IMR-90 (cell line): ENCODE measurements around the gene NEK8. TPM values are rescaled to one million over a fixed set of nuclear protein-coding genes. Genes with fewer than 3 reads are reported as not detected.

ENCODE experiments used
- ATAC-seq: fragments of 200-7000 bp; cut with Tn5 transposase; 2 replicates; pipeline ENCODE4 v1.9.1; 2020; ENCODE audit warnings: low read depth, mild to moderate bottlenecking, moderate library complexity
- BruUV-seq: library from RNA; stranded (reverse); fragments of 400-500 nt; replicated peaks from 2 replicates; lab custom pipeline; 2021; lab: Mats Ljungman, UMichigan
- CTCF ChIA-PET: fragments of 300-600 bp; formaldehyde crosslinking; extraction: SDS; loops from one replicate; lab custom pipeline; 2021; ENCODE audit warnings: antibody characterized with exemption; lab: Yijun Ruan, JAX
- POLR2A ChIA-PET: fragments of 300-600 bp; sonication (Branson Sonifier 250); formaldehyde crosslinking; loops from one replicate; lab custom pipeline; 2022; ENCODE audit warnings: antibody characterized with exemption; ENCODE audit not compliant: unreplicated experiment; lab: Charles Lee
- DNase-seq: peaks from one replicate; pipeline ENCODE4 v3.0.0; 2013
- H2AFZ ChIP-seq: replicated peaks from 2 replicates; pipeline ENCODE3; 2013; ENCODE audit warnings: low read length, mild to moderate bottlenecking; ENCODE audit not compliant: poor library complexity
- H2AK5ac ChIP-seq: 2 replicates; pipeline ENCODE4 v1.6.1; 2013; ENCODE audit warnings: low read depth, low read length, inconsistent platforms
- H2AK9ac ChIP-seq: replicated peaks from 2 replicates; pipeline ENCODE3; 2013; ENCODE audit warnings: mild to moderate bottlenecking, low read depth, low read length, moderate library complexity; ENCODE audit not compliant: poor library complexity
- H2BK120ac ChIP-seq: 2 replicates; pipeline ENCODE4 v1.6.1; 2013; ENCODE audit warnings: low read depth, low read length, inconsistent platforms
- H2BK15ac ChIP-seq: 3 replicates; pipeline ENCODE4 v1.6.1; 2013; ENCODE audit warnings: low read depth, low read length, inconsistent platforms
- H2BK20ac ChIP-seq: 2 replicates; pipeline ENCODE4 v1.6.1; 2013; ENCODE audit warnings: low read depth, mild to moderate bottlenecking, inconsistent platforms, low read length, moderate library complexity
- H2BK5ac ChIP-seq: 2 replicates; pipeline ENCODE4 v1.6.1; 2013; ENCODE audit warnings: mild to moderate bottlenecking, low read depth, low read length, inconsistent platforms; ENCODE audit not compliant: poor library complexity, severe bottlenecking
- H3K14ac ChIP-seq: replicated peaks from 2 replicates; pipeline ENCODE4 v1.6.1; 2013; ENCODE audit warnings: low read depth, low read length, inconsistent platforms
- H3K18ac ChIP-seq: 2 replicates; pipeline ENCODE4 v1.6.1; 2013; ENCODE audit warnings: low read depth, low read length, control low read depth
- H3K23ac ChIP-seq: 2 replicates; pipeline ENCODE4 v1.6.1; 2013; ENCODE audit warnings: low read depth, low read length, inconsistent platforms
- H3K27ac ChIP-seq: 2 replicates; pipeline ENCODE4 v1.5.1; 2013; ENCODE audit warnings: mild to moderate bottlenecking, control low read depth, low read length; ENCODE audit not compliant: insufficient read depth
- H3K27me3 ChIP-seq: 2 replicates; pipeline ENCODE4 v1.6.1; 2013; ENCODE audit warnings: low read length; ENCODE audit not compliant: control insufficient read depth, insufficient read depth
- H3K36me3 ChIP-seq: 2 replicates; pipeline ENCODE4 v1.6.1; 2013; ENCODE audit warnings: low read length, mixed read lengths; ENCODE audit not compliant: control insufficient read depth, insufficient read depth
- H3K4ac ChIP-seq: 2 replicates; pipeline ENCODE4 v1.6.1; 2013; ENCODE audit warnings: low read depth, low read length, inconsistent platforms
- H3K4me1 ChIP-seq: 2 replicates; pipeline ENCODE4 v1.6.1; 2013; ENCODE audit warnings: low read length, mixed read lengths; ENCODE audit not compliant: control insufficient read depth, insufficient read depth
- H3K4me2 ChIP-seq: 2 replicates; pipeline ENCODE4 v1.6.1; 2013; ENCODE audit warnings: low read depth, mild to moderate bottlenecking, control low read depth, low read length, moderate library complexity
- H3K4me3 ChIP-seq: 2 replicates; pipeline ENCODE4 v1.5.1; 2013; ENCODE audit warnings: low read depth, mild to moderate bottlenecking, control low read depth, low read length, moderate library complexity; ENCODE audit not compliant: insufficient read depth
- H3K56ac ChIP-seq: 2 replicates; pipeline ENCODE4 v1.6.1; 2013; ENCODE audit warnings: low read length, inconsistent platforms; ENCODE audit not compliant: insufficient read depth; ENCODE audit errors: extremely low read depth
- H3K79me1 ChIP-seq, 2 experiments: 2 replicates each; pipeline ENCODE4 v1.6.1; 2013; ENCODE audit warnings: low read length in 2 of 2, inconsistent platforms in 1 of 2, low read depth in 1 of 2
- H3K9ac ChIP-seq: 2 replicates; pipeline ENCODE4 v1.6.1; 2013; ENCODE audit warnings: low read depth, low read length, control low read depth
- H3K9me1 ChIP-seq: 2 replicates; pipeline ENCODE4 v1.6.1; 2013; ENCODE audit warnings: low read length, inconsistent platforms; ENCODE audit not compliant: insufficient read depth
- H3K9me3 ChIP-seq: 2 replicates; pipeline ENCODE4 v1.6.1; 2013; ENCODE audit warnings: low read length; ENCODE audit not compliant: control insufficient read depth, insufficient read depth
- H4K20me1 ChIP-seq: 2 replicates; pipeline ENCODE4 v1.6.1; 2013; ENCODE audit warnings: low read length, inconsistent platforms; ENCODE audit not compliant: insufficient read depth
- H4K5ac ChIP-seq: 2 replicates; pipeline ENCODE4 v1.6.1; 2013; ENCODE audit warnings: mild to moderate bottlenecking, low read depth, low read length, control low read depth
- H4K8ac ChIP-seq, 2 experiments: 2 replicates each; pipeline ENCODE4 v1.6.1; 2013; ENCODE audit warnings: low read depth in 2 of 2, low read length in 2 of 2, control low read depth in 1 of 2, inconsistent platforms in 1 of 2
- H4K91ac ChIP-seq: 2 replicates; pipeline ENCODE4 v1.6.1; 2013; ENCODE audit warnings: low read depth, low read length, inconsistent platforms; ENCODE audit not compliant: insufficient read depth
- BHLHE40 ChIP-seq: fragments of 150-350 bp; IDR thresholded peaks from 2 replicates; pipeline ENCODE4 v1.6.1; 2016; ENCODE audit warnings: mild to moderate bottlenecking, low read depth, low read length
- CHD1 ChIP-seq: IDR thresholded peaks from 2 replicates; pipeline ENCODE4 v1.6.1; 2012; ENCODE audit warnings: low read depth, low read length, improper control_type of control experiment
- CTCF ChIP-seq: conservative IDR thresholded peaks from 2 replicates; pipeline ENCODE4 v1.5.1; 2012; ENCODE audit warnings: mild to moderate bottlenecking, low read depth, low read length, improper control_type of control experiment
- ELK1 ChIP-seq: fragments of 150-350 bp; IDR thresholded peaks from 2 replicates; pipeline ENCODE4 v1.6.1; 2016; ENCODE audit warnings: low read depth, mild to moderate bottlenecking, low read length, moderate library complexity, borderline replicate concordance
- FOS ChIP-seq: fragments of 150-350 bp; IDR thresholded peaks from 2 replicates; pipeline ENCODE4 v1.6.1; 2016; ENCODE audit warnings: low read depth, low read length
- MAZ ChIP-seq: IDR thresholded peaks from 2 replicates; pipeline ENCODE4 v1.6.1; 2012; ENCODE audit warnings: low read depth, mild to moderate bottlenecking, low read length, improper control_type of control experiment, moderate library complexity, borderline replicate concordance
- MXI1 ChIP-seq: IDR thresholded peaks from 2 replicates; pipeline ENCODE4 v1.6.1; 2012; ENCODE audit warnings: low read depth, mild to moderate bottlenecking, low read length, moderate library complexity, borderline replicate concordance
- NFE2L2 ChIP-seq: fragments of 150-350 bp; IDR thresholded peaks from 2 replicates; pipeline ENCODE4 v1.6.1; 2016; ENCODE audit warnings: low read depth, mild to moderate bottlenecking, low read length
- POLR2A ChIP-seq: IDR thresholded peaks from 2 replicates; pipeline ENCODE4 v1.6.1; 2012; ENCODE audit warnings: mild to moderate bottlenecking, low read depth, low read length
- RAD21 ChIP-seq: IDR thresholded peaks from 2 replicates; pipeline ENCODE4 v1.6.1; 2012; ENCODE audit warnings: low read length, improper control_type of control experiment
- RCOR1 ChIP-seq: IDR thresholded peaks from 2 replicates; pipeline ENCODE4 v1.6.1; 2012; ENCODE audit warnings: mild to moderate bottlenecking, low read length, improper control_type of control experiment; ENCODE audit not compliant: insufficient replicate concordance
- RFX5 ChIP-seq: IDR thresholded peaks from 2 replicates; pipeline ENCODE4 v1.8.0; 2012; ENCODE audit warnings: low read depth, mild to moderate bottlenecking, low read length, moderate library complexity
- SMC3 ChIP-seq: fragments of 150-350 bp; IDR thresholded peaks from 2 replicates; pipeline ENCODE4 v1.6.1; 2016; ENCODE audit warnings: low read depth, mild to moderate bottlenecking, antibody characterized with exemption, low read length, moderate library complexity
- WGBS, 2 experiments: methylation state at CpG; one replicate each; pipeline versions ENCODE4 v1.1.5 to v1.1.7; 2013; ENCODE audit warnings: missing lambda C conversion rate in 2 of 2; ENCODE audit not compliant: insufficient read length in 1 of 2; ENCODE audit errors: extremely low coverage in 2 of 2; 5-methylcytosine and 5-hydroxymethylcytosine counted together
- dilution Hi-C: fragments of 300-500 bp; cut with HindIII; formaldehyde crosslinking; loops from one replicate; pipeline ENCODE4 v1.14.3; 2018; ENCODE audit warnings: low sequenced_read_pairs; ENCODE audit not compliant: unreplicated experiment
- in situ Hi-C: fragments of 300-500 bp; cut with MboI; formaldehyde crosslinking; loops from 3 replicates; pipeline ENCODE4 v1.14.3; 2019; ENCODE audit warnings: low sequenced_read_pairs, inconsistent platforms, mixed read lengths
- intact Hi-C: fragments of 100-400 bp; cut with micrococcal nuclease; formaldehyde crosslinking; loops from 2 replicates; pipeline ENCODE4 v1.10.0; 2022
- polyA plus RNA-seq, 3 experiments: library from polyadenylated mRNA; depleted of rRNA; stranded (reverse); fragments of >200 nt; gene quantifications; 2 replicates each; pipeline ENCODE4 v1.2.3, GENCODE V29; 2012; ENCODE audit warnings: low replicate concordance in 1 of 3
- total RNA-seq: library from RNA; depleted of rRNA; stranded (reverse); fragments of >200 nt; gene quantifications from 2 replicates; pipeline ENCODE4 v1.2.3, GENCODE V29; 2012
- TF ChIP-seq, protein P1 (sequence below): fragments of 150-350 bp; IDR thresholded peaks from 2 replicates; pipeline ENCODE4 v1.6.1; 2017; ENCODE audit warnings: mild to moderate bottlenecking, antibody characterized with exemption, low read length, low read depth

Gene NEK8
- total and polyA plus RNA-seq, 2 of the 4 experiments (the other 2 are of a cell fraction): 4.6 to 5.2 TPM

DNA sequence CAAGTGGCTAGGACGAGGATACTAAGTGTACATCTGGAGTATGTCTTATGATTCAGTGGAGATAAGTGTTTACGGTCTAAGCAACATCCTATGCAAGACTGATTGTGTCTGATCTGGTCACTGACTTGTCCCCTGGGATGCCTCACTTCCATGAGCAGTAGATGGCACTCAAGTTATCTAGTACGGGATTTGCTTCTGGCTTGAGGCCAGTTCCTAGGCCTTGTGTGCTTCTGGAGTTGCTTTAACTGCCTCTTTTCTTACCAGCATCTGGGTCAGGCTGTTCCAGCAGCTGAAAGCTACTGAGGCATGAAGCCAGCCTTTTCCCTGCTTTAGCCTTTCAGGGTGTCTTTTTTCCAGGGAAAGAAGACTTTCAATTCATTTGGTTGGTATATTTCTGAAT lies 43.6 kb upstream of the NEK8 start:
- Histone ChIP-seq H3K56ac (no peak overlapping the region), H4K5ac (no peak overlapping the region), H3K79me1 (peaks cover 0 to 13% of the 10 kb centered on the region in 2 experiments; a peak in 2 of 4 replicates), H3K9me3 (no peaks in the 10 kb centered on the region), H3K9me1 (no peaks in the 10 kb centered on the region), H2BK5ac (no peak overlapping the region), H3K4me3 (no peak overlapping the region), H3K27ac (no peak overlapping the region), H2BK20ac (no peak overlapping the region), H3K4me2 (no peak overlapping the region), H3K14ac (no peak overlapping the region), H3K27me3 (no peaks in the 10 kb centered on the region), H4K20me1 (no peaks in the 10 kb centered on the region; the same call in 1 of the 2 replicates), H3K36me3 (peaks cover 85% of the 10 kb centered on the region), H2BK120ac (no peak overlapping the region), H2AK5ac (no peak overlapping the region), H3K18ac (no peak overlapping the region), H3K23ac (no peak overlapping the region), H2AFZ (no peak overlapping the region), H2AK9ac (no peak overlapping the region), H4K8ac (no peak overlapping the region), H3K9ac (no peak overlapping the region), H3K4ac (no peak overlapping the region), H2BK15ac (no peak overlapping the region), H3K4me1 (no peaks in the 10 kb centered on the region), H4K91ac (no peak overlapping the region)
- in situ Hi-C loops: no loop called here
- peak; percentile 27 for ATAC-seq
- dilution Hi-C loops: no loop called here
- ChIA-PET POLR2A (no interaction called here), CTCF (no interaction called here)
- no CpG with 5 or more reads among the region's 3 CpGs for WGBS, 2 experiments
- intact Hi-C loops: no loop called here
- peak; percentile 16 for DNase-seq
- BruUV-seq: no TSS peak
- TF ChIP-seq MXI1: no peak
- TF ChIP-seq RCOR1: no peak
- no peak for TF ChIP-seq RAD21
- no peak for TF ChIP-seq CTCF
- TF ChIP-seq CHD1: no peak
- no peak for TF ChIP-seq ELK1
- TF ChIP-seq RFX5: no peak
- no peak for TF ChIP-seq BHLHE40
- no peak for TF ChIP-seq SMC3
- TF ChIP-seq MAZ: no peak
- TF ChIP-seq POLR2A: no peak
- TF ChIP-seq, protein P1, sequence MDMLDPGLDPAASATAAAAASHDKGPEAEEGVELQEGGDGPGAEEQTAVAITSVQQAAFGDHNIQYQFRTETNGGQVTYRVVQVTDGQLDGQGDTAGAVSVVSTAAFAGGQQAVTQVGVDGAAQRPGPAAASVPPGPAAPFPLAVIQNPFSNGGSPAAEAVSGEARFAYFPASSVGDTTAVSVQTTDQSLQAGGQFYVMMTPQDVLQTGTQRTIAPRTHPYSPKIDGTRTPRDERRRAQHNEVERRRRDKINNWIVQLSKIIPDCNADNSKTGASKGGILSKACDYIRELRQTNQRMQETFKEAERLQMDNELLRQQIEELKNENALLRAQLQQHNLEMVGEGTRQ: no peak
- no peak for TF ChIP-seq FOS
- TF ChIP-seq NFE2L2: no peak
